Transverse colon (tissue), 4 donors: Measurements from ENCODE around the gene MAGI2.

ENCODE experiments used
- EP300 ChIP-seq: sonication (generic); formaldehyde crosslinking; IDR thresholded peaks from one replicate; pipeline ENCODE4 v1.6.1; 2017; ENCODE audit warnings: antibody characterized with exemption, low read depth
- POLR2AphosphoS5 ChIP-seq, 3 donors: sonication (generic); formaldehyde crosslinking; IDR thresholded peaks; one replicate each; pipeline ENCODE4 v1.6.1; 2016; ENCODE audit warnings: antibody characterized with exemption in 3 of 3
- TF ChIP-seq, protein P1 (sequence below), 5 experiments: fragments of 200-600 bp in 3 of 5; fragments of 450-650 bp in 2 of 5; sonication (generic) in 3 of 5; IDR thresholded peaks; 1 replicate in 2 of 5; 2 replicates in 3 of 5; pipeline ENCODE4 v1.5.1; 2016 to 2017; ENCODE audit warnings: antibody characterized with exemption in 5 of 5, inconsistent platforms in 3 of 5, mild to moderate bottlenecking in 2 of 5, moderate library complexity in 1 of 5

- TF ChIP-seq, protein P1, sequence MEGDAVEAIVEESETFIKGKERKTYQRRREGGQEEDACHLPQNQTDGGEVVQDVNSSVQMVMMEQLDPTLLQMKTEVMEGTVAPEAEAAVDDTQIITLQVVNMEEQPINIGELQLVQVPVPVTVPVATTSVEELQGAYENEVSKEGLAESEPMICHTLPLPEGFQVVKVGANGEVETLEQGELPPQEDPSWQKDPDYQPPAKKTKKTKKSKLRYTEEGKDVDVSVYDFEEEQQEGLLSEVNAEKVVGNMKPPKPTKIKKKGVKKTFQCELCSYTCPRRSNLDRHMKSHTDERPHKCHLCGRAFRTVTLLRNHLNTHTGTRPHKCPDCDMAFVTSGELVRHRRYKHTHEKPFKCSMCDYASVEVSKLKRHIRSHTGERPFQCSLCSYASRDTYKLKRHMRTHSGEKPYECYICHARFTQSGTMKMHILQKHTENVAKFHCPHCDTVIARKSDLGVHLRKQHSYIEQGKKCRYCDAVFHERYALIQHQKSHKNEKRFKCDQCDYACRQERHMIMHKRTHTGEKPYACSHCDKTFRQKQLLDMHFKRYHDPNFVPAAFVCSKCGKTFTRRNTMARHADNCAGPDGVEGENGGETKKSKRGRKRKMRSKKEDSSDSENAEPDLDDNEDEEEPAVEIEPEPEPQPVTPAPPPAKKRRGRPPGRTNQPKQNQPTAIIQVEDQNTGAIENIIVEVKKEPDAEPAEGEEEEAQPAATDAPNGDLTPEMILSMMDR (IDR thresholded peaks at IDR 0.05) = no peak
- no peak for TF ChIP-seq EP300
- TF ChIP-seq POLR2AphosphoS5 (IDR thresholded peaks at IDR 0.05) = no peak
Observed at GRCh38 chr7:78792624-78793023, 660.8 kb downstream of the MAGI2 start.
